Measurements from ENCODE around the gene TMEM123. TPM values are rescaled to one million over a fixed set of nuclear protein-coding genes. Genes with fewer than 3 reads are reported as not detected.

The TMEM123 gene
- total RNA-seq, 3 donors from 2014 or later, result 177 to 189 (median 187) TPM

GRCh38 chr11:102485095-102485722 lies 32.6 kb upstream of the TMEM123 start:
- no peaks in the 10 kb centered on the region for H3K36me3 Mint-ChIP-seq (ENCODE audit: insufficient read depth)
- no peak for ATAC-seq
- peaks cover 17% of the 10 kb centered on the region for H3K4me1 Mint-ChIP-seq (ENCODE audit: low read depth)
- no peak overlapping the region for H3K4me3 Mint-ChIP-seq
- DNase-seq, result no peak
- H3K27me3 Mint-ChIP-seq (ENCODE audit: low read depth), result no peaks in the 10 kb centered on the region
- no peaks in the 10 kb centered on the region for H3K9me3 Mint-ChIP-seq

GRCh38 chr11:102482433-102482832 lies 29.9 kb upstream of the TMEM123 start:
- H3K36me3 Mint-ChIP-seq (ENCODE audit: insufficient read depth), result no peaks in the 10 kb centered on the region
- no peak for DNase-seq
- no peaks in the 10 kb centered on the region for H3K27me3 Mint-ChIP-seq (ENCODE audit: low read depth)
- H3K4me1 Mint-ChIP-seq (ENCODE audit: low read depth), result peaks cover 14% of the 10 kb centered on the region
- H3K4me3 Mint-ChIP-seq, result no peak overlapping the region
- no peak for ATAC-seq
- H3K9me3 Mint-ChIP-seq, result no peaks in the 10 kb centered on the region

GRCh38 chr11:102479733-102480132 lies 27.2 kb upstream of the TMEM123 start:
- Mint-ChIP-seq H3K36me3 (ENCODE audit: insufficient read depth) (no peaks in the 10 kb centered on the region), H3K4me3 (no peak overlapping the region), H3K4me1 (ENCODE audit: low read depth) (peaks cover 31% of the 10 kb centered on the region), H3K9me3 (no peaks in the 10 kb centered on the region), H3K27me3 (ENCODE audit: low read depth) (no peaks in the 10 kb centered on the region)
- ATAC-seq, result no peak
- DNase-seq, result no peak

- ATAC-seq, result no peak
- no peak for DNase-seq
- Mint-ChIP-seq H3K9me3 (no peaks in the 10 kb centered on the region), H3K4me1 (ENCODE audit: low read depth) (peaks cover 40% of the 10 kb centered on the region), H3K36me3 (ENCODE audit: insufficient read depth) (no peaks in the 10 kb centered on the region), H3K4me3 (no peak overlapping the region), H3K27me3 (ENCODE audit: low read depth) (no peaks in the 10 kb centered on the region)
These were observed 26.2 kb upstream of the TMEM123 start for GRCh38 chr11:102478673-102479299.

DNA sequence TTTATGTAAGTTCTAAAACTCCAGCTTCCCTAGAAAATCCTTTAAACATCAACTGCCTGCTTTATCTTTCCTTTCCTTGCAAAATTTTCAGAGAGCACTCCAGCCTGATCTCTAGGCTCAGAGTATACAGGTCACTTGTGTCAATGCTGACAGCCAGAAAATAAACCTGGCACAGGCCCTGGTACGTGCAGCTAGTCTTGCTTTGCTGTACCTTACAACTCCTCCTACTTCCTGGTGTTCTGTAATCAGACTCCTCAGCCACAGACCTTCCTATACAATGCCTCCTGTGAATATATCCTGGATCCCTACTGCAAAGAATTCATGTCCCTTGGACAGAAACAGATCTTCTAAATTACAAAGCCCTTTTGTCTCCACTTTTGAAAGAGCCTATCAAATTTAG lies 24.2 kb upstream of the TMEM123 start:
- H3K9me3 Mint-ChIP-seq, result no peaks in the 10 kb centered on the region
- peak; percentile 59 to 61 for ATAC-seq
- H3K4me1 Mint-ChIP-seq (ENCODE audit: low read depth), result peaks cover 51% of the 10 kb centered on the region
- DNase-seq, result no peak
- no peaks in the 10 kb centered on the region for H3K36me3 Mint-ChIP-seq (ENCODE audit: insufficient read depth)
- no peaks in the 10 kb centered on the region for H3K27me3 Mint-ChIP-seq (ENCODE audit: low read depth)
- H3K4me3 Mint-ChIP-seq, result no peak overlapping the region

DNA sequence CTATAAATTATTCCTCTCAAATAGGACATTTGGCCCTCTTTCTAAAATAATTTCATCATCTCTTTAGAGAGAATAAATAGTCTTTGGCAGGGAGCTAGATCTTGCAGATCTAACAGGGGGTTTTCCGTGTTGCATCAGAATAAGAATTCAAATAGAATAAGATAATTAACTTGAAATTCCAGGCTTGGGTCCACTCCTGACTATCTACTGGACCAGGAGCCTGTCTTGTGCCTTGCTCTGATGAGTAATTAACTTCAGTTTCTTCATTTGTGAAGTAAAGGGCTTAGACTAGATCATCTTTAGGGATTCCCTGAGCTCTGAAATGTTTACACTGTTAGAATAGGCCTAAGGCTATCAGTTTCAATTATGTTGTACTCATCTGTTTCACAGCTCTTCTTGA lies 23.5 kb upstream of the TMEM123 start:
- H3K4me3 Mint-ChIP-seq, result no peak overlapping the region

GRCh38 chr11:102473543-102473942 lies 21.0 kb upstream of the TMEM123 start:
- Mint-ChIP-seq H3K27me3 (ENCODE audit: low read depth) (no peaks in the 10 kb centered on the region), H3K4me1 (ENCODE audit: low read depth) (peaks cover 75% of the 10 kb centered on the region), H3K4me3 (no peak overlapping the region), H3K36me3 (ENCODE audit: insufficient read depth) (no peaks in the 10 kb centered on the region), H3K9me3 (no peaks in the 10 kb centered on the region)
- peak; percentile 23 to 27 for ATAC-seq
- DNase-seq, result no peak

More for the DNA sequence above, 23.5 kb upstream of the TMEM123 start:
- ATAC-seq, result peak; percentile 34 to 42
- no peaks in the 10 kb centered on the region for H3K27me3 Mint-ChIP-seq (ENCODE audit: low read depth)
- H3K9me3 Mint-ChIP-seq, result no peaks in the 10 kb centered on the region
- H3K4me1 Mint-ChIP-seq (ENCODE audit: low read depth), result peaks cover 58% of the 10 kb centered on the region
- no peaks in the 10 kb centered on the region for H3K36me3 Mint-ChIP-seq (ENCODE audit: insufficient read depth)
- DNase-seq, result no peak

DNA sequence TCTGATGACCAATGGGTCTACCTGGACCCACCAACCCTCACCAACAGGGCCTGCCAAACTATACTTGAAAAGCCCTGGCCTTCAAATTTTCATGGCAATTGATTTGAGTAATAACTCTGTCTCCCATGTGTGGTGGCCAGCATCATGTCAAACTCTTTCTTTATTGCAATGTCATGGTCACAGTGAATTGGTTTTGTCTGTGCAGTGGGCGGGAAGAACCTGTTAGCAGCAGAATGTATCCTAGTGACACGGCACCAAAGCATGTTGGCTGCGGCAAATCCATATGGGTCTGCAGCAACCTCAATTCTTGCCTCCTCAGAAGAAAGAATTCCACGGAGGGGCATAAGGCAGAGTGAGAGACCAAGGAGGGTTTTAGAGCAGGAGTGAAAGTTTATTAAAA lies 19.6 kb upstream of the TMEM123 start:
- H3K36me3 Mint-ChIP-seq (ENCODE audit: insufficient read depth), result no peaks in the 10 kb centered on the region
- ATAC-seq, result no peak
- DNase-seq, result no peak
- H3K27me3 Mint-ChIP-seq (ENCODE audit: low read depth), result no peaks in the 10 kb centered on the region
- no peaks in the 10 kb centered on the region for H3K9me3 Mint-ChIP-seq
- H3K4me1 Mint-ChIP-seq (ENCODE audit: low read depth), result peaks cover 79% of the 10 kb centered on the region
- H3K4me3 Mint-ChIP-seq, result no peak overlapping the region

DNA sequence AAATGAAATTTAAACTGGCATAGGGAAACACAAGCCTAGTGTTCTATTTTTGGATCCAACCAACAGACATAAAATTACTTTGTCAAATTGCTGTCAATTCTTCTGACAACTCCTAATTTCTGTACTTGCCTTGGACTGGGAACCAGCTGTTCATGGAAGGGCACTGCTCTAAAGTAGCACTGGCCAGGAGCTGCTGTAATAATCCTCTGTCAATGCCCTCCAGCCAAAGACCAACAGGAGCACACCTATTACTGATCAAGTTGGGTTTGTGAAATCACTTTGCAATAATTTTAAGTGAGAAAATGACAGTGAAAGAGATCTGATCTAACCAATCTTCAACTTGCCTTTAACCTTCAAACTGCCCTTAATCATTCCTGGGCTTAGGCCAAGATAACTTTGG lies 18.9 kb upstream of the TMEM123 start:
- Mint-ChIP-seq H3K36me3 (ENCODE audit: insufficient read depth) (no peaks in the 10 kb centered on the region), H3K9me3 (no peaks in the 10 kb centered on the region), H3K27me3 (ENCODE audit: low read depth) (no peaks in the 10 kb centered on the region), H3K4me3 (no peak overlapping the region), H3K4me1 (ENCODE audit: low read depth) (peaks cover 79% of the 10 kb centered on the region)
- ATAC-seq, result no peak
- no peak for DNase-seq

- Mint-ChIP-seq H3K4me1 (ENCODE audit: low read depth) (peaks cover 85% of the 10 kb centered on the region), H3K36me3 (ENCODE audit: insufficient read depth) (no peaks in the 10 kb centered on the region), H3K4me3 (no peak overlapping the region), H3K9me3 (no peaks in the 10 kb centered on the region), H3K27me3 (ENCODE audit: low read depth) (no peaks in the 10 kb centered on the region)
- ATAC-seq (no peak), DNase-seq (no peak)
These were observed 17.7 kb upstream of the TMEM123 start for GRCh38 chr11:102470251-102470650.

DNA sequence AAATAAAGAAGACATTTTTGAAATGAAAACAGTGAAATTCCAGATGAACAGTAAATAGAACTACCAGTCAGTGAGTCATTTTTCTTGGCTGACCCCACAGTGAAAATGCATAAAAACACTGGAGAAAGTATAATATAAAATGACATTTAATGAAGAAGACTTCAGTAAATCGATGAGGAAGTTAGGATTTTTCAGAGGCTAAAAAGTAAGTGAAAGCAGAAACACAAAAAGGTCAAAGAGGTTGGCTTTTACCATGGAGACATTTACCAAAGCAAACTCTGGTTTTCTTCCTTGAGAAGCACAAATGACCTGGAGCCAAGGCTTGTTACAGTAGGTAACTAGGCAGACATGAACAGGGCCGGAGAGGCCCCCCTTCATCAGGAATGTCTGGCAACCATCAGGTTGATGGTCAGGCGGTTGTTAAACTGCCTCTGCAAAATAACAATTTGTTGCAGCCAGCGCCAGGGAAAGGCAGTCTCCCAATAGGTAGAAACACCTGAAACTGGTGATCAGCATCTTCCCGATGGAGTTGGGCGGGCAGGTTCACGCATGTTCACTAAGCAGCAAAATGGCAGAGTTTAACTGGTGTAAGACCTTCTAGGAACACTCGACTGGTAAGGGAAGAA lies 16.7 kb upstream of the TMEM123 start:
- no peaks in the 10 kb centered on the region for H3K27me3 Mint-ChIP-seq (ENCODE audit: low read depth)

DNA sequence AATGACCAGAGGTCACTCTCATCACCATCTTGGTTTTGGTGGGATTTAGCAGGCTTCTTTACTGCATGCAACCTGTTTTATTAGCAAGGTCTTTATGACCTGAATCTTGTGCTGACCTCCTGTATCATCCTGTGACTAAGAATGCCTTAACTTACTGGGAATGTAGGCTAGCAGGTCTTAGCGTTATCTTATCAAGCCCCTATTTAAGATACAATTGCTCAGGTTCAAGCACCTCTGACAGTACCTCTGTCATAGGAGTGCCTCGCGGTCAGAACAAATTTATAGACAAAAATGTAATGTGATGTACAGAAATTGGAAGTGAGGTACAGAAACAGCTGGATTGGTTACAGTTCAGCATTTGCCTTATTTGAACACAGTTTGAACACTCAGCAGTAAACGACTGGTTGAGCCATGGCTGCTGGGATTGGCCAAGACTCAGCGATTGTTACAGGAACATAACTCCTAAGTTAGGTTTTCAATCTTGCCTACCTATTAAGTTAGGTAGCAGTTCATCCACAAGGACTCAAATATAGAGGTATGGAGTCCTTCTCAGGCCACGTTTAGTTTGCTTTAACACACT lies 16.1 kb upstream of the TMEM123 start:
- ATAC-seq (no peak), DNase-seq (no peak)
- Mint-ChIP-seq H3K9me3 (no peaks in the 10 kb centered on the region), H3K27me3 (ENCODE audit: low read depth) (no peaks in the 10 kb centered on the region), H3K36me3 (ENCODE audit: insufficient read depth) (no peaks in the 10 kb centered on the region), H3K4me1 (ENCODE audit: low read depth) (peaks cover 83% of the 10 kb centered on the region), H3K4me3 (no peak overlapping the region)

More for the DNA sequence above, 16.7 kb upstream of the TMEM123 start:
- H3K4me3 Mint-ChIP-seq, result no peak overlapping the region
- no peaks in the 10 kb centered on the region for H3K36me3 Mint-ChIP-seq (ENCODE audit: insufficient read depth)
- H3K9me3 Mint-ChIP-seq, result no peaks in the 10 kb centered on the region
- peaks cover 85% of the 10 kb centered on the region for H3K4me1 Mint-ChIP-seq (ENCODE audit: low read depth)
- ATAC-seq (no peak), DNase-seq (no peak)

GRCh38 chr11:102467853-102468580 lies 15.5 kb upstream of the TMEM123 start:
- Mint-ChIP-seq H3K36me3 (ENCODE audit: insufficient read depth) (no peaks in the 10 kb centered on the region), H3K9me3 (no peaks in the 10 kb centered on the region), H3K27me3 (ENCODE audit: low read depth) (no peaks in the 10 kb centered on the region), H3K4me1 (ENCODE audit: low read depth) (peaks cover 79% of the 10 kb centered on the region), H3K4me3 (peak overlapping the region; percentile 33)
- DNase-seq (no peak), ATAC-seq (no peak)

DNA sequence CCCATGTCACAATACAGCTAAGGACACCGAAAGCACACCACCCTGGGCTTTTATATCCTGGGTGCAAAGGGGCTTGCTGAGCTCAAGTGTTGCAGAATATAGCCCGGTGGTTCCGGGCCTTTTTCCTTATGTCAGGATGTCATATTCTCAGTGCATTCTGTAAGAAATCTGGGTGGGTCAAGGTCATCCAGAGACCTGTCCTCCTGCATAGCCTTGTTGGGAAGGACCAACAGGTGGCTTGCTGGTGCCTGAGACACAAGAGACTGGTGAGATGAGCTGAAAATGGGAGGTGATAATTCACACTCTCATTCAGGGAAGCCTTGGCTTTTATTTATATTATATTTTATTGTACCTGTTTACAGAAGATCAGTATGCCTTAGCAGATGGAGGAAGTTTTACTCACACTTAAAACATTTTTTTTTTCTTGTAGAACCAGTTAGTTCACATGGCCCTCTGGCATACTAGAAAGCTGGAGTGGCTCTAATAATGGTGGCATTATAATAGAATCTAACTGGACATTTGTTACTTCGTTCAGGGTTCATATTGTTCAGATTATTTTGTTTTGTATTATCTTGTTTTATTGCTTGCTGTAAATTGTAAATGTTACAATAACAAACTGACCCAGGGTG lies 14.6 kb upstream of the TMEM123 start:
- peaks cover 79% of the 10 kb centered on the region for H3K4me1 Mint-ChIP-seq (ENCODE audit: low read depth)
- DNase-seq (no peak), ATAC-seq (no peak)
- H3K4me3 Mint-ChIP-seq, result no peak overlapping the region
- H3K9me3 Mint-ChIP-seq, result no peaks in the 10 kb centered on the region
- no peaks in the 10 kb centered on the region for H3K27me3 Mint-ChIP-seq (ENCODE audit: low read depth)
- no peaks in the 10 kb centered on the region for H3K36me3 Mint-ChIP-seq (ENCODE audit: insufficient read depth)

Measured in activated T-cell treated with anti-CD3 and anti-CD28 coated beads, Interleukin-2, amount 50 U/mL, for 4 hours (primary cell).